Islet of Langerhans (tissue), 1 donor: ENCODE measurements around the gene TNP2.
"Not testable (repeated sequence)": the region's sequence is repeated elsewhere in the genome, so short reads cannot be mapped to it uniquely, and the experiment has no call there.

Experiments used
- FAIRE-seq: peaks from one replicate; lab custom pipeline; 2011; peaks lifted over from hg19 to GRCh38; lab: Jason Lieb, UNC

Gene TNP2

GRCh38 chr16:11239644-11240632 lies 29.2 kb downstream of the TNP2 start:
- no peak for FAIRE-seq

DNA sequence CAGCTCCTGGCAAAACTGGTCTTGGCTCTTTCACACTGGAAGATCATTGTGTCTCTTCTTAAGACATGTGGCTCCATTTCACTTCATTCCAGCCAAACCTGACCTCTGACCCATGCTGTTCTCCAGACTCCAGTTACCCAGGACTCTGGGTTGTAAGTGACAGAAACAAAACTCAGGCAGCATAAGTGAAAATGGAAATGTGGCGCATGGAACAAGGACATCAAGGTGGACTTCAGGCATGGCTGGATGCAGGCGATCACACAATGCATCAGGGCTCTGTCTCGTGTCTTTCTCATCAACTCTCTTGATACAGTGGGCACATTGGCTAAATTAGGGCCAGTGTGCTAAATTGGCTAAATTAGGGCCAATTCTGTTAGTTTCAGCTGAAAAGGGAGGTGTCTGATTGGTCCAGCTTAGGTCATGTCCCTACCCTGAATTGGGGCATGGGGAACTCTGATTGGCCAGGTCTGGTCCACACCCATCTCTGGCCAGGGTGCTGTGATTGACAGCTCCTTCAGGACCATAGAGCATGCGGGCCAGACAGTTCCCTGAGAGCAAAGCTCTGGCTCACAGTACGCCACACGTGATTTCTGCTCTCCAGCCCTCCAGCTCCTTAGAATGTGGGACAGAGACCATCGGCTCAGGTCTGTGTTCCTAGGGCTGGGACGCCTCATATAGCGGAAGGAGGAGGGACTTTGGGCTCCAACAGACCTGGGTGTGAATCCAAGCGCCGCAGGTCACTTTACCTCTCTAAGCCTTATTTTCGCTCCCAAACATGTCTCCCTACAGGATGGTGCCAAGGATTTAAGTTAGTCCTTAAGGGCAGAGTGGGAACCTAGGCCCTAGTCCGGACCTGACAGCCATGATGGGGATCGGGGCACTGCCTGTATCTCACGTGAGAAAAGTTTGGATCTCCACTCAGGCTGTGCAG lies 30.6 kb downstream of the TNP2 start:
- FAIRE-seq = no peak

- no peak for FAIRE-seq
Observed at GRCh38 chr16:11236461-11237254, 32.5 kb downstream of the TNP2 start.

DNA sequence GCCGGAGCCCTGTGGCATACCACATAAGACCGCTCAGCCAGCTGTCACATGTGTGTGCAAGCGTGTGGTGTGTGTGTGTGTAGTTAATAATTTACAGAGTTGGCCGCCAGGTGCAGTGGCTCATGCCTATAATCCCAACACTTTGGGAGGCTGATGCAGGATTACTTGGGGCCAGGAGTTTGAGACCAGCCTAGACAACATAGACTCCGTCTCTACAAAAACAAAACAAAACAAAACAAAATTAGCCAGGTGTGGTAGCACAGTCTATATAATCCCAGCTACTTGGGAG lies 33.5 kb downstream of the TNP2 start:
- FAIRE-seq = no peak

DNA sequence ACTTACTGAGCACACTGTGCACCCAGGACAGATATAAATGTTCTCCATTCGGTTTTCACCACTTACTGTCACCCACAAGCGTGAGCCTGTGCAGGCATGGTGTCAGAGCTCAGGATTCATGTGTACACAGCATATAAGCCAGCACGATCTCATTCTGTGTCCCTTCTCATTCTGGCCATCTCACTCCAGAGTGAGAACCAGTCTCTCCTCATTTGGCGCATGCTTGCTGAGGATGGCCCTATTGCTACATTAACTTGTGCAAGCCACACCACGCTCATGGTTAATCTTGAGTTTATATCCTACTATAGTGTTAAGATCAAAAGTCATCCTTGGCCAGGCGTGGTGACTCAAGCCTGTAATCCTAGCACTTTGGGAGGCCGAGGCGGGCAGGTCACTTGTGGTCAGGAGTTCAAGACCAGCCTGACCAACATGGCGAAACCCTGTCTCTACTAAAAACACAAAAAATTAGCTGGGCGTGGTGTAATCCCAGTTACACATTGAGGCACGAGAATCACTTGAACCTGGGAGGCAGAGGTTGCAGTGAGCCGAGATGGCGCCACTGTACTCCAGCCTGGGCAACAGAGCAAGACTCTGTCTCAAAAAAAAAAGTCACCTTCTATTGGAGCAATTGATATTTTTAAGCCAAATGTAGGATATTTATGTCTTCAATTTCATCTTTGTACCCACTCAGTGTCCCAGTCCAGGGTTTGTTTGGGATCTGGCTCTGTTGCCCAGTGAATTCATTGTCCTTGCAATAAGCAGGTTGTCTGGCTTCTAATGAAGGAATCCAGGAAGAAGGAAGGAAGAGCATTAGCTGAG lies 34.0 kb downstream of the TNP2 start:
- no peak for FAIRE-seq

DNA sequence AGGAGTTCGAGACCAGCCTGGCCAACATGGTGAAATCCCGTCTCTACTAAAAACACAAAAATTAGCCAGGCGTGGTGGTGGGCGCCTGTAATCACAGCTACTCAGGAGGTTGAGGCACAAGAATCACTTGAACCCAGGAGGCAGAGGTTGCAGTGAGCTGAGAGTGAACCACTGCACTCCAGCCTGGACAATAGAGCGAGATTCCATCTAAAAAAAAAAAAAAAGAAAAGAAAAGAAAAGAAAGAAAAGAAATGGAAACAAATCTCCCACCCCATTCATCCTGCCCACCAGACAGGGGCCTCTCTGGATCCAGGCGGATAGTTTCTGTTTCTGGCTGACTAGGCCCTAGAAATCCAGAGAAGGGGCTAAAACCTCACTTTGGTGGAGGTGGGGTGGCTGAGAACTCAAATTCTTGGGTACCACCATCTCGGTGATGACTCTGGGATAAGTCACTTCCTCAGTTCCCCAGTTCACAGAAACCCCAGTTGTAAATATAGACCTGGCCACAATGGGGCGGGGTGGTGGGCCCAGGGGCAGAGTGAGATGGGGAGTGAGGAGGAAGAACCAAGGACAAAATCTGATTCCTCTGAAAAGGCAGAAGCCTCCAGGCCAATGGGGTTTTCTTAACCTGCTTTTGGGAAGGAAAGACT lies 35.3 kb downstream of the TNP2 start:
- FAIRE-seq = no peak

DNA sequence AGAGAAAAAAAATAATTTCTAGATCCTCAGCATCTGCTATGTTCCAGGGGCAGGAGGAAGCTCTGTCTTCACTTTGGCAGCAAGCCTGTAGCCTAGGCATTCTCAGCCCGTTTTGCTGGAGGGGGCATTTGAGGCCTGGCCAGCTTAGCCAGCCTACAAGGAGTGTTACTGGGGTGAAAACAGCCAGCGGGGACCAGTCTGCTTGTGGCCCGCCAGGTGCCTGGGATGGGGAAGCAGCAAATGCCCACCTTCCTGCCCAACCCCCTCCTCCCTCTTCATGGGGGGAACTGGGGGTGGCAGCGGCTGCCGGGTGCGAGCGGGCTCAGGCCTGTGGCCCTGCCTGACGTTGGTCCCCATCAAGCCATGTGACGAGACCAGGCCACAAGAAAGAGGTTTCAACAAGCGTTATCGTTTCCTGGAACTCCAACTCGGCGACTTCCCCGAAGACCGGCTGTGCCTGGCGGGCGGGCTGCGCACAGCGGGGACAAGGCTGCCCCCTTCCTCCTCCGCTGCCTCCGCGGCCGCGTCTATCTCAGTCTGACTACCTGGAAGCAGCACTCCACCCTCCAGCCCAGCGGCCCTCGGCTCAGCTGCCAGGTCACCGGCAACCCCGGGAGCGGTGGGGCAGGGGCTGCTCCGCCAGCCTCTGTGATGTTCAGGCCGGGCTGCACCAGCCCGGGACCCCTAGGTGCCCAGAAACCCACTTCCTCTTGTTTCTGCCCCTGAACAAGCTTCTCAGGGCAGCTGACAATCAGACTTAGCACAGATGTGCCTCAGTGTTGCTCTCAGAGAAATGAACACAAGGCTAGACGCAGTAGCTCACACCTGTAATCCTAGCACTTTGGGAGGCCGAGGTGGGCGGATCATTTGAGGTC lies 36.0 kb downstream of the TNP2 start:
- FAIRE-seq = no peak

DNA sequence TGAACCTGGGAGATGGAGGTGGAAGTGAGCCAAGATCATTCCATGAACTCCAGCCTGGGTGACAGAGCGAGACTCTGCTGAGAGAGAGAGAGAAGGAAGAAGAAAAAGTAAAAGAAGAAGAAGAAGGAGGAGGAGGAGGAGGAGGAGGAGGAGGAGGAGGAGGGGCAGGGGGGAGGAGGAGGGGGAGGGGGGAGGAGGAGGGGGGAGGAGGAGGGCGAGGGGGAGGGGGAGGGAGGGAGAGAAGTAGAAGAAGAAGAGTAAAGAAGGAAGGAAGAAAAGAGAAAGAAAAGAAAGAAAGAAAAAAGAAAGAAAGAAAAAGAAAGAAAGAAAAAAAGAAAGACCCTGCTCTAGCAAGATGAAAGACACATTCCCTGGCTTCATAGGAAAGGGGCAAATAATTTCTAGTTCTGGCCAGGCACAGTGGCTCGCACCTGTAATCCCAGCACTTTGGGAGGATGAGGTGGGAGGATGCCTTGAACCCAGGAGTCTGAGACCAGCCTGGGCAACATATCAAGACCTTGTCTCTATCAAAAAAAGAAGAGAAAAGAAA lies 36.7 kb downstream of the TNP2 start:
- no peak for FAIRE-seq

DNA sequence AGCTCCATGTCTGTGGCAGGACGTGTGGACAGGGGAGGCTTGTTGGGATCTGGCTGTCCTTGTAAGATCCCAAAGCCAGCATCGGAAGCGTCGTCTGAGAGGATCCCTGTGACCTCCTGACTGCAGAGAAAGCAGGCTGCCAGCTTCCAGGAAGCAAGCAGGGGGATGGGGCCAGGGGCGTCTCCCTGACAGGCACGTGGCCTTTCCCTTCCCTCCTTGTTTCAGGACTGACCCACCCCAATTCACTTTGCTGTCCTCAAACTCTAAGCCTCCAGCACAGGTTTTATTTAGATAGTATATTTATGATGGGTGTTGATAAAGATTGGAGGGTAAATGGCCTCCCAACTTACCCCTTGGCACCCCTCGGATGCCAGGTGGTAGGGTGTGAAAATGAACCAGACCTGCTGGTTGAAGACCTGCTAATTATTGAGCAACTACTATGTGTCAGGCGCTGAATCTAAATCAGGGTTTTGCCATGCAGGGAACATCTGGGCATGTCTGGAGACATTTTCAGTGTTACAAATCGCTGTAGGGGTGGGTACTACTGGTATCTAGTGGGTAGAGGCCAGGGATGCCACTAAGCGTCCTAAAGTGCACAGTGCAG lies 37.7 kb downstream of the TNP2 start:
- FAIRE-seq = no peak

- no peak for FAIRE-seq
Observed at GRCh38 chr16:11229906-11230305, 39.2 kb downstream of the TNP2 start.

GRCh38 chr16:11229432-11229831 lies 39.7 kb downstream of the TNP2 start:
- FAIRE-seq = no peak

GRCh38 chr16:11225677-11226549 lies 43.2 kb downstream of the TNP2 start:
- no peak for FAIRE-seq

DNA sequence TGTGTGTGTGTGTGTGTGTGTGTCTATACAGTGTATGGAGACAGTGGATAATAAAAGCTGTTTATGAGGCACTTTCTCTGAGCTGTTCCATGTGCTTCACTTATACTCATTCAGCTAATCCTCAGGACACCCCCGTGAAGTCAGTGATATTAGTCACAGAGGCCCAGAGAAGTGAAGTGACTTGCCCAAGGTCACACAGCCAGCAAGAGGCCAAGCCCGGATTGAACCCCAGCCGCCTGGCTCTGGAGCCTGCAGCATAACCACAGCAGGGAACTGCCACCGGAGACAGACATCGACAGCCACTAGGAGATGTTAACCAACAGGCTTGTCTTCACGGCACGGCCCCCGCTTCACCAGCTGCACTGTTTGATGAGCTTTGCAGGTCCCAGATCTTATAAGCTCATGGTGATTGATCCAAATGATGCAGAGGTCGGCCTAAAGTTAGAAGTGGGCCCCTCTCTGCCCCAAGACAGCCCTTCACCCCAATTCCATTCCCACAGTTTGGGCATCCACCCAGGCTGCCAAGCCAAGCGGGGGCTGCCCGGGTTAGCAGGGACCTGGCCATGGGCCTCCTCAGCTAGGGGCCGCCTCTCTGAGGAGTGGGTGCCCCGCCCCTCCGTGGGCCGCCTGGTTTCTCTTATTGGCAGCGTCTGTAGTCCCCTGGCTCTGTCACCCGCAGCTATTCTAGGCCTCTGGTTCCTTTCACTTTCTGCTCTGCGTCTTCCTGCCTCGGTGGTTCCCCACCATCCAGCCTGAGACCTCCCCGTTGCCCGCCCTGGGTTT lies 44.0 kb downstream of the TNP2 start:
- FAIRE-seq = no peak

DNA sequence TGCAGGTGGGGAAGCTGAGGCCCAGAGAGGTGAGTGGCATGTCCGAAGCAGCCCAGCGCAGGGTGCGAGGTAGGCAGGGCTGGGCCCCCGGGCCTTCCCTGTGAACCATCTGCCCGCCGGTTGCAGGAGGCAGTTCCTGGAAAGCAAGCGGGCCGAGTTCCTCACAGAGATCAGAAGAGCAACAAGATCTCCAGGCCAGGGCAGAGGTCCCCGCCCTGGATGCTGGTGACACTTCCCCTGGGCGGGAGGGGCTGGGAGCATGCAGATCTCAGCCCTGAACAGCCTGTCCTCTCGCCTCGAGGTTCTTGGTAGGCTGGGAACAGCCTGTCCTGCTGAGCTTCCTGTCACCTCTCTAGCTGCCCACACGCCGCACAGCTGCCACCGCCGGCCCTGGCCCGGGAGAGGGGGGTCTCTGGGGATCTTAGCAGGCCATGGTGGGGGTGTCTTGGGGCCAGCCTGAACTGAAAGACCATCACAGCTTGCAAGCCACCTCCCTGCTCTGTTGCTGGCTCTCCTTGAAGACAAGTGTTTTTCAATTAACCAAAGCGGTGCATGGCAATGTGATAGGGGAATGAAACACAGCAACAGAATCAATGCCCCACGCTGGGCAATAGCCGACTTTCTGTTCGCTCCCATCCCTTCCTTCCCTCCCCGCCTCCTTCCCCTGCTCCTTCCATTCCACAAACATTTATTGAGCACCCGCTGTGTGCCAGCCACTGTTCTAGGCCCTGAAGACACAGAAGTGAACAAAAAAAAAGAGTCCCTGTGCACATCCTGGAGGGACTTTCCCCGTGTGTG lies 44.8 kb downstream of the TNP2 start:
- no peak for FAIRE-seq

GRCh38 chr16:11220507-11220906 lies 48.6 kb downstream of the TNP2 start:
- not testable (repeated sequence) for FAIRE-seq

- FAIRE-seq = no peak
Observed at GRCh38 chr16:11219178-11219577, 49.9 kb downstream of the TNP2 start.

DNA sequence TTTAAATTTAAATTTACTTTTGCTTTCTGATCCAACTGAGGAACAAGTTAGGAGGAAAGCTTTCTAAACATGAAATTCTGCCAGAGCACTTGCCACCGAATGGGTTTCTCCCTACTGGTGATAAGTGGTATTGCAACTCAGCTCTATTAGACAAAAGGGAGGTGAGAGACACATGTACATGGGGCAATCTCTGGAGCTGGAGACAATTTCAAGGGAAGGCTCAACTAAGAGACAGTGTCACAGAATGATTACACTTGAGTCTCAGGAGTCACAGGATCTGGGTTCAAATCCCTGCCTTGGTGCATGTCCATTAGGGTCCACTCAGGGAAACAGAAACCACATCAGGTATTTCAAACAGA lies 50.5 kb downstream of the TNP2 start:
- no peak for FAIRE-seq
